CD4-positive, CD25-positive, alpha-beta regulatory T cell (primary cell): ENCODE data around the gene PLXND1. TPM values are rescaled to one million over a fixed set of nuclear protein-coding genes. Genes with fewer than 3 reads are reported as not detected.
A peak's percentile ranks its signal among the peaks of the same experiment; 100 is the strongest.

Experiments
- ATAC-seq, 2 donors: fragments of 150-1000 bp; cut with Tn5 transposase; one replicate each; pipeline ENCODE4 v1.10.0; 2021; ENCODE audit warnings: low read depth in 2 of 2, moderate number of reproducible peaks in 2 of 2, moderate library complexity in 1 of 2
- DNase-seq, 3 donors: peaks; one replicate each; pipeline versions ENCODE4 v3.0.0 to v3.0.0-alpha.2; 2012 to 2022; ENCODE audit warnings: mixed read lengths in 1 of 3
- H3K27ac ChIP-seq: one replicate; pipeline ENCODE4 v1.7.0; 2013; ENCODE audit warnings: mild to moderate bottlenecking, low read length; ENCODE audit not compliant: insufficient read depth, poor library complexity, severe bottlenecking
- H3K27me3 ChIP-seq: one replicate; pipeline ENCODE4 v1.7.0; 2013; ENCODE audit warnings: low read length; ENCODE audit not compliant: control insufficient read depth, insufficient read depth
- H3K36me3 ChIP-seq: one replicate; pipeline ENCODE4 v1.7.0; 2013; ENCODE audit warnings: mild to moderate bottlenecking, low read length, moderate library complexity; ENCODE audit not compliant: control insufficient read depth, insufficient read depth
- H3K4me1 ChIP-seq: 2 replicates; pipeline ENCODE4 v1.7.0; 2013; ENCODE audit warnings: mild to moderate bottlenecking, low read length; ENCODE audit not compliant: insufficient read depth, control insufficient read depth, poor library complexity, severe bottlenecking
- H3K4me3 ChIP-seq: one replicate; pipeline ENCODE4 v1.7.0; 2013; ENCODE audit warnings: low read depth, mild to moderate bottlenecking, low read length, moderate library complexity
- H3K9me3 ChIP-seq, 2 experiments: 1 replicate in 1 of 2; 2 replicates in 1 of 2; pipeline ENCODE4 v1.7.0; 2013; ENCODE audit warnings: low read length in 2 of 2, mild to moderate bottlenecking in 1 of 2, moderate library complexity in 1 of 2; ENCODE audit not compliant: control insufficient read depth in 2 of 2
- H3K27ac Mint-ChIP-seq, 3 donors: one replicate each; pipeline ENCODE4 v1.8.0; 2020 to 2022; ENCODE audit warnings: mild to moderate bottlenecking in 3 of 3, mixed read lengths in 3 of 3, moderate library complexity in 2 of 3
- H3K27me3 Mint-ChIP-seq: one replicate; pipeline ENCODE4 v1.8.0; 2022; ENCODE audit warnings: mild to moderate bottlenecking, mixed read lengths
- H3K36me3 Mint-ChIP-seq: one replicate; pipeline ENCODE4 v1.8.0; 2020; ENCODE audit warnings: mixed read lengths
- H3K4me1 Mint-ChIP-seq, 4 donors: one replicate each; pipeline ENCODE4 v1.8.0; 2020 to 2022; ENCODE audit warnings: mixed read lengths in 4 of 4, mild to moderate bottlenecking in 1 of 4
- H3K4me3 Mint-ChIP-seq, 4 donors: one replicate each; pipeline ENCODE4 v1.8.0; 2020 to 2022; ENCODE audit warnings: mild to moderate bottlenecking in 4 of 4, mixed read lengths in 4 of 4, moderate library complexity in 3 of 4
- H3K9me3 Mint-ChIP-seq, 7 donors: one replicate each; pipeline ENCODE4 v1.8.0; 2020 to 2022; ENCODE audit warnings: mixed read lengths in 7 of 7, mild to moderate bottlenecking in 3 of 7, moderate library complexity in 2 of 7
- polyA plus RNA-seq, 4 donors: library from polyadenylated mRNA; unstranded; fragments of 300-500 nt; fragmentation: Illumina TruSeq; gene quantifications; one replicate each; pipeline ENCODE4 v1.2.3, GENCODE V29; 2021
- total RNA-seq: library from RNA; stranded (reverse); gene quantifications from one replicate; pipeline ENCODE4 v1.2.3, GENCODE V29; 2022

Gene PLXND1
- total and polyA plus RNA-seq, 5 donors from 2014 or later = 0.48 to 11.3 (median 0.83) TPM; not detected in 1

- H3K4me3 Mint-ChIP-seq = no peak overlapping the region
- no peaks in the 10 kb centered on the region for H3K36me3 ChIP-seq
- no peaks in the 10 kb centered on the region for H3K36me3 Mint-ChIP-seq
- H3K9me3 ChIP-seq = no peaks in the 10 kb centered on the region
- no peaks in the 10 kb centered on the region for H3K9me3 Mint-ChIP-seq
- no peak overlapping the region for H3K4me3 ChIP-seq
- no peaks in the 10 kb centered on the region for H3K27me3 Mint-ChIP-seq
- ATAC-seq = no peak
- DNase-seq = no peak
- peaks cover 0 to 12% (median 0%) of the 10 kb centered on the region in 4 donors for H3K4me1 Mint-ChIP-seq
- H3K4me1 ChIP-seq = peaks cover 10% of the 10 kb centered on the region
- H3K27ac Mint-ChIP-seq = peak overlapping the region in 1 of 3 donors; percentile 92
- no peak overlapping the region for H3K27ac ChIP-seq
- H3K27me3 ChIP-seq = no peaks in the 10 kb centered on the region
These were observed 23.7 kb downstream of the PLXND1 start for GRCh38 chr3:129582799-129583198.

GRCh38 chr3:129581623-129582022 is 24.9 kb downstream of the PLXND1 start:
- no peak for DNase-seq
- Histone ChIP-seq H3K4me3 (no peak overlapping the region), H3K9me3 (no peaks in the 10 kb centered on the region), H3K27ac (no peak overlapping the region), H3K27me3 (no peaks in the 10 kb centered on the region), H3K36me3 (no peaks in the 10 kb centered on the region), H3K4me1 (peaks cover 21% of the 10 kb centered on the region)
- Mint-ChIP-seq H3K4me1 (peaks cover 0 to 19% (median 2%) of the 10 kb centered on the region in 4 donors), H3K27ac (peak overlapping the region in 1 of 3 donors; percentile 79), H3K27me3 (no peaks in the 10 kb centered on the region), H3K4me3 (no peak overlapping the region), H3K36me3 (no peaks in the 10 kb centered on the region), H3K9me3 (no peaks in the 10 kb centered on the region)
- no peak for ATAC-seq

- Histone ChIP-seq H3K4me1 (peaks cover 38% of the 10 kb centered on the region), H3K27me3 (no peaks in the 10 kb centered on the region), H3K9me3 (no peaks in the 10 kb centered on the region), H3K27ac (no peak overlapping the region), H3K36me3 (no peaks in the 10 kb centered on the region), H3K4me3 (no peak overlapping the region)
- Mint-ChIP-seq H3K27me3 (no peaks in the 10 kb centered on the region), H3K4me3 (no peak overlapping the region), H3K27ac (peak overlapping the region in 2 of 3 donors; percentile 38 to 59), H3K36me3 (no peaks in the 10 kb centered on the region), H3K9me3 (no peaks in the 10 kb centered on the region), H3K4me1 (peaks cover 0 to 35% (median 8%) of the 10 kb centered on the region in 4 donors)
- ATAC-seq (no peak), DNase-seq (no peak)
These were observed 26.5 kb downstream of the PLXND1 start for GRCh38 chr3:129579991-129580390.

GRCh38 chr3:129577925-129578786 is 28.3 kb downstream of the PLXND1 start:
- H3K9me3 Mint-ChIP-seq = no peaks in the 10 kb centered on the region
- H3K4me1 ChIP-seq = peaks cover 38% of the 10 kb centered on the region
- DNase-seq = peak in 1 of 3 donors; percentile 43
- H3K36me3 Mint-ChIP-seq = no peaks in the 10 kb centered on the region
- no peak overlapping the region for H3K4me3 ChIP-seq
- H3K27me3 Mint-ChIP-seq = no peaks in the 10 kb centered on the region
- no peaks in the 10 kb centered on the region for H3K36me3 ChIP-seq
- peak overlapping the region; percentile 5 for H3K27ac ChIP-seq
- peak overlapping the region; percentile 32 to 81 (median 64) for H3K27ac Mint-ChIP-seq
- peak overlapping the region in 1 of 4 donors; percentile 46 for H3K4me3 Mint-ChIP-seq
- H3K9me3 ChIP-seq = no peaks in the 10 kb centered on the region
- peak; percentile 18 to 22 for ATAC-seq
- no peaks in the 10 kb centered on the region for H3K27me3 ChIP-seq
- peaks cover 0 to 35% (median 8%) of the 10 kb centered on the region in 4 donors for H3K4me1 Mint-ChIP-seq

GRCh38 chr3:129577366-129577765 is 29.1 kb downstream of the PLXND1 start:
- Histone ChIP-seq H3K4me1 (peaks cover 38% of the 10 kb centered on the region), H3K4me3 (no peak overlapping the region), H3K27me3 (no peaks in the 10 kb centered on the region), H3K27ac (no peak overlapping the region), H3K36me3 (no peaks in the 10 kb centered on the region), H3K9me3 (no peaks in the 10 kb centered on the region)
- peaks cover 0 to 35% (median 8%) of the 10 kb centered on the region in 4 donors for H3K4me1 Mint-ChIP-seq
- no peaks in the 10 kb centered on the region for H3K9me3 Mint-ChIP-seq
- no peaks in the 10 kb centered on the region for H3K27me3 Mint-ChIP-seq
- DNase-seq (peak in 1 of 3 donors; percentile 5), ATAC-seq (no peak)
- H3K36me3 Mint-ChIP-seq = no peaks in the 10 kb centered on the region
- H3K27ac Mint-ChIP-seq = peak overlapping the region; percentile 63 to 92 (median 91)
- H3K4me3 Mint-ChIP-seq = no peak overlapping the region

- H3K36me3 ChIP-seq = no peaks in the 10 kb centered on the region
- Mint-ChIP-seq H3K27me3 (no peaks in the 10 kb centered on the region), H3K9me3 (no peaks in the 10 kb centered on the region), H3K4me3 (peak overlapping the region in 3 of 4 donors; percentile 48 to 75 (median 63)), H3K27ac (peak overlapping the region; percentile 91 to 96 (median 92)), H3K4me1 (peaks cover 0 to 35% (median 8%) of the 10 kb centered on the region in 4 donors), H3K36me3 (no peaks in the 10 kb centered on the region)
- peaks cover 38% of the 10 kb centered on the region for H3K4me1 ChIP-seq
- no peaks in the 10 kb centered on the region for H3K9me3 ChIP-seq
- no peaks in the 10 kb centered on the region for H3K27me3 ChIP-seq
- H3K27ac ChIP-seq = peak overlapping the region; percentile 45
- ATAC-seq = peak; percentile 78 to 85
- DNase-seq = peak; percentile 20 to 89 (median 71)
- H3K4me3 ChIP-seq = peak overlapping the region; percentile 32
These were observed 29.7 kb downstream of the PLXND1 start for GRCh38 chr3:129576514-129577352.

GRCh38 chr3:129575997-129576384 is 30.5 kb downstream of the PLXND1 start:
- no peak for ATAC-seq
- no peaks in the 10 kb centered on the region for H3K9me3 ChIP-seq
- no peak overlapping the region for H3K4me3 ChIP-seq
- H3K27me3 ChIP-seq = no peaks in the 10 kb centered on the region
- no peak for DNase-seq
- H3K36me3 ChIP-seq = no peaks in the 10 kb centered on the region
- Mint-ChIP-seq H3K9me3 (no peaks in the 10 kb centered on the region), H3K27ac (peak overlapping the region; percentile 56 to 92 (median 91)), H3K36me3 (no peaks in the 10 kb centered on the region), H3K4me3 (no peak overlapping the region), H3K4me1 (peaks cover 0 to 35% (median 8%) of the 10 kb centered on the region in 4 donors), H3K27me3 (no peaks in the 10 kb centered on the region)
- peaks cover 38% of the 10 kb centered on the region for H3K4me1 ChIP-seq
- peak overlapping the region; percentile 45 for H3K27ac ChIP-seq
